ENCODE results near the gene USP13.
"Not testable (repeated sequence)": the region's sequence is repeated elsewhere in the genome, so short reads cannot be mapped to it uniquely, and the experiment has no call there.

USP13 gene

GRCh38 chr3:179775416-179776122 lies 122.7 kb downstream of the USP13 start:
- no peak overlapping the region for H3K4me3 ChIP-seq (ENCODE audit: low read depth, low read length)
- TF ChIP-seq, protein P1, sequence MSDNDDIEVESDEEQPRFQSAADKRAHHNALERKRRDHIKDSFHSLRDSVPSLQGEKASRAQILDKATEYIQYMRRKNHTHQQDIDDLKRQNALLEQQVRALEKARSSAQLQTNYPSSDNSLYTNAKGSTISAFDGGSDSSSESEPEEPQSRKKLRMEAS (IDR thresholded peaks at IDR 0.05; ENCODE audit: low read depth, low read length) = no peak
- TF ChIP-seq POLR2A (IDR thresholded peaks at IDR 0.05; ENCODE audit: extremely low read depth, insufficient read length) (no peak), MYC (IDR thresholded peaks at IDR 0.05; ENCODE audit: low read depth, low read length) (no peak), CTCF (IDR thresholded peaks at IDR 0.05; ENCODE audit: low read depth, low read length) (no peak)

GRCh38 chr3:179782841-179783240 lies 130.0 kb downstream of the USP13 start:
- H3K4me3 ChIP-seq (ENCODE audit: low read depth, low read length); DNase-seq (ENCODE audit: low read depth): not testable (repeated sequence)

More at GRCh38 chr3:179775416-179776122, 122.7 kb downstream of the USP13 start:
- no peak for DNase-seq (ENCODE audit: low read depth)

GRCh38 chr3:179788996-179789395 lies 136.2 kb downstream of the USP13 start:
- TF ChIP-seq POLR2A (IDR thresholded peaks at IDR 0.05; ENCODE audit: extremely low read depth, insufficient read length) = no peak
- TF ChIP-seq, protein P1 (IDR thresholded peaks at IDR 0.05; ENCODE audit: low read depth, low read length) = no peak
- no peak for TF ChIP-seq CTCF (IDR thresholded peaks at IDR 0.05; ENCODE audit: low read depth, low read length)
- no peak for TF ChIP-seq MYC (IDR thresholded peaks at IDR 0.05; ENCODE audit: low read depth, low read length)
- no peak for DNase-seq (ENCODE audit: low read depth)
- H3K4me3 ChIP-seq (ENCODE audit: low read depth, low read length) = no peak overlapping the region

GRCh38 chr3:179791793-179792192 lies 139.0 kb downstream of the USP13 start:
- no peak overlapping the region for H3K4me3 ChIP-seq (ENCODE audit: low read depth, low read length)
- no peak for DNase-seq (ENCODE audit: low read depth)
- TF ChIP-seq POLR2A (IDR thresholded peaks at IDR 0.05; ENCODE audit: extremely low read depth, insufficient read length) (no peak), MYC (IDR thresholded peaks at IDR 0.05; ENCODE audit: low read depth, low read length) (no peak), CTCF (IDR thresholded peaks at IDR 0.05; ENCODE audit: low read depth, low read length) (no peak)
- TF ChIP-seq, protein P1 (IDR thresholded peaks at IDR 0.05; ENCODE audit: low read depth, low read length) = no peak

DNA sequence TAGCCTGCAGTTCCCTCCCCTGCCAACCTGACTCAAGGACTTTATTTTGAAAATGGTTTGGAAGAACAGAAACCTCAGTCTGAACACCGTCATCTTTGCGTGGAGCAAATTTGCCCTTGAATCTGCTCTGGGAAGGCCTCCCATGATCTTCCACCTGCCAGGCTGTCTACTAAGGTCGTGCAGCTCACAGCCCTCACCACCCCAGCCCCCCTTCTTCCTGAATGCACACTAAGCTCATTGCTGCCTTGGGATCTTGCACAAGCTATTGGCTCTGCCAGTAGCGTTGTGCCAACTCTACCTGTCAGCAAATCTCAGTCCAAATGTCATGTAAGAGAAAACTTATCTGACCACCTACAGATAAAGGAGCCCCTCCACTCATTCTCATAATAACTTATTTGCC lies 141.5 kb downstream of the USP13 start:
- no peak overlapping the region for H3K4me3 ChIP-seq (ENCODE audit: low read depth, low read length)
- TF ChIP-seq MYC (IDR thresholded peaks at IDR 0.05; ENCODE audit: low read depth, low read length) = no peak
- TF ChIP-seq CTCF (IDR thresholded peaks at IDR 0.05; ENCODE audit: low read depth, low read length) = no peak
- TF ChIP-seq, protein P1 (IDR thresholded peaks at IDR 0.05; ENCODE audit: low read depth, low read length) = no peak
- no peak for TF ChIP-seq POLR2A (IDR thresholded peaks at IDR 0.05; ENCODE audit: extremely low read depth, insufficient read length)
- no peak for DNase-seq (ENCODE audit: low read depth)

DNA sequence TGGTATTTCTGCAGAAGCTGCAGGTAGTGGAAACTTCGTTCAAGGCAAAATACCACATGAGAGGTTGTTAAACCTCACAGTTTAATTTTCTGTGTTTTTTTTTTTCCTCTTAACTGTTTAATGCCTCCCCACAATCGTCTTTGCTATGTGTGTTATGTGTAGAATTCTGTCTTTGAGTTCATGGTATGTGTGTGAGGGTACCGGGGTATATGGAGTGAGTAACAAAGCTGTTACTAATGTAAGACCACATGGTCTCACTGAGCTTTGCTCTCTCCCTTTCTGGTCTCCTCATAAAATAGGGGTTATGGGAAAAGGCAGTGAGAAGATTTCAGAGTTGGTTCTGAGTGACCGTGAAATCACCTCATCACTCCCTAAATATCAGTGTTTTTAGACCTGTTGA lies 143.6 kb downstream of the USP13 start:
- H3K4me3 ChIP-seq (ENCODE audit: low read depth, low read length) = no peak overlapping the region
- DNase-seq (ENCODE audit: low read depth) = no peak
- TF ChIP-seq, protein P1 (IDR thresholded peaks at IDR 0.05; ENCODE audit: low read depth, low read length) = no peak
- no peak for TF ChIP-seq MYC (IDR thresholded peaks at IDR 0.05; ENCODE audit: low read depth, low read length)
- no peak for TF ChIP-seq CTCF (IDR thresholded peaks at IDR 0.05; ENCODE audit: low read depth, low read length)
- TF ChIP-seq POLR2A (IDR thresholded peaks at IDR 0.05; ENCODE audit: extremely low read depth, insufficient read length) = no peak

Data from NB4 (cell line).